CD4-positive, CD25-positive, alpha-beta regulatory T cell (primary cell): ENCODE data around the gene SECTM1. TPM values are rescaled to one million over a fixed set of nuclear protein-coding genes. Genes with fewer than 3 reads are reported as not detected.
A peak's percentile ranks its signal among the peaks of the same experiment; 100 is the strongest.
"Not testable (repeated sequence)": the region's sequence is repeated elsewhere in the genome, so short reads cannot be mapped to it uniquely, and the experiment has no call there.

Experiments
- ATAC-seq, 2 donors: fragments of 150-1000 bp; cut with Tn5 transposase; one replicate each; pipeline ENCODE4 v1.10.0; 2021; ENCODE audit warnings: low read depth in 2 of 2, moderate number of reproducible peaks in 2 of 2, moderate library complexity in 1 of 2
- DNase-seq, 3 donors: peaks; one replicate each; pipeline versions ENCODE4 v3.0.0 to v3.0.0-alpha.2; 2012 to 2022; ENCODE audit warnings: mixed read lengths in 1 of 3
- H3K27ac ChIP-seq: one replicate; pipeline ENCODE4 v1.7.0; 2013; ENCODE audit warnings: mild to moderate bottlenecking, low read length; ENCODE audit not compliant: insufficient read depth, poor library complexity, severe bottlenecking
- H3K27me3 ChIP-seq: one replicate; pipeline ENCODE4 v1.7.0; 2013; ENCODE audit warnings: low read length; ENCODE audit not compliant: control insufficient read depth, insufficient read depth
- H3K36me3 ChIP-seq: one replicate; pipeline ENCODE4 v1.7.0; 2013; ENCODE audit warnings: mild to moderate bottlenecking, low read length, moderate library complexity; ENCODE audit not compliant: control insufficient read depth, insufficient read depth
- H3K4me1 ChIP-seq: 2 replicates; pipeline ENCODE4 v1.7.0; 2013; ENCODE audit warnings: mild to moderate bottlenecking, low read length; ENCODE audit not compliant: insufficient read depth, control insufficient read depth, poor library complexity, severe bottlenecking
- H3K4me3 ChIP-seq: one replicate; pipeline ENCODE4 v1.7.0; 2013; ENCODE audit warnings: low read depth, mild to moderate bottlenecking, low read length, moderate library complexity
- H3K9me3 ChIP-seq, 2 experiments: 1 replicate in 1 of 2; 2 replicates in 1 of 2; pipeline ENCODE4 v1.7.0; 2013; ENCODE audit warnings: low read length in 2 of 2, mild to moderate bottlenecking in 1 of 2, moderate library complexity in 1 of 2; ENCODE audit not compliant: control insufficient read depth in 2 of 2
- H3K27ac Mint-ChIP-seq, 3 donors: one replicate each; pipeline ENCODE4 v1.8.0; 2020 to 2022; ENCODE audit warnings: mild to moderate bottlenecking in 3 of 3, mixed read lengths in 3 of 3, moderate library complexity in 2 of 3
- H3K27me3 Mint-ChIP-seq: one replicate; pipeline ENCODE4 v1.8.0; 2022; ENCODE audit warnings: mild to moderate bottlenecking, mixed read lengths
- H3K36me3 Mint-ChIP-seq: one replicate; pipeline ENCODE4 v1.8.0; 2020; ENCODE audit warnings: mixed read lengths
- H3K4me1 Mint-ChIP-seq, 4 donors: one replicate each; pipeline ENCODE4 v1.8.0; 2020 to 2022; ENCODE audit warnings: mixed read lengths in 4 of 4, mild to moderate bottlenecking in 1 of 4
- H3K4me3 Mint-ChIP-seq, 4 donors: one replicate each; pipeline ENCODE4 v1.8.0; 2020 to 2022; ENCODE audit warnings: mild to moderate bottlenecking in 4 of 4, mixed read lengths in 4 of 4, moderate library complexity in 3 of 4
- H3K9me3 Mint-ChIP-seq, 7 donors: one replicate each; pipeline ENCODE4 v1.8.0; 2020 to 2022; ENCODE audit warnings: mixed read lengths in 7 of 7, mild to moderate bottlenecking in 3 of 7, moderate library complexity in 2 of 7
- polyA plus RNA-seq, 4 donors: library from polyadenylated mRNA; unstranded; fragments of 300-500 nt; fragmentation: Illumina TruSeq; gene quantifications; one replicate each; pipeline ENCODE4 v1.2.3, GENCODE V29; 2021
- total RNA-seq: library from RNA; stranded (reverse); gene quantifications from one replicate; pipeline ENCODE4 v1.2.3, GENCODE V29; 2022

The SECTM1 gene
- total RNA-seq (0.52 TPM), polyA plus RNA-seq (under 1 TPM; 0.38 to 0.91 (median 0.51) TPM)

GRCh38 chr17:82333279-82334171 lies at the start of gene SECTM1:
Gene SECTM1 (minus strand): TSS chr17:82333766. CDS start chr17:82327240, 6,526 bp downstream.
- Histone ChIP-seq H3K27me3 (no peaks in the 10 kb centered on the region), H3K9me3 (no peaks in the 10 kb centered on the region), H3K4me1 (peaks cover 31% of the 10 kb centered on the region), H3K36me3 (no peaks in the 10 kb centered on the region), H3K4me3 (peak within 1 kb of the TSS; percentile 51), H3K27ac (no peak within 1 kb of the TSS)
- Mint-ChIP-seq H3K27ac (peak within 1 kb of the TSS in 1 of 3 donors; percentile 82), H3K9me3 (no peaks in the 10 kb centered on the region), H3K4me3 (peak within 1 kb of the TSS; percentile 60 to 96 (median 90)), H3K4me1 (peaks cover 0 to 26% (median 13%) of the 10 kb centered on the region in 4 donors), H3K27me3 (peaks cover 46% of the 10 kb centered on the region), H3K36me3 (no peaks in the 10 kb centered on the region)
- DNase-seq (no peak), ATAC-seq (peak; percentile 7 to 38)

- Mint-ChIP-seq H3K9me3 (no peaks in the 10 kb centered on the region), H3K36me3 (no peaks in the 10 kb centered on the region), H3K27me3 (peaks cover 19% of the 10 kb centered on the region), H3K4me1 (peaks cover 0 to 6% (median 4%) of the 10 kb centered on the region in 4 donors), H3K27ac (no peak overlapping the region), H3K4me3 (no peak overlapping the region)
- H3K36me3 ChIP-seq, result no peaks in the 10 kb centered on the region
- H3K27ac ChIP-seq, result no peak overlapping the region
- no peaks in the 10 kb centered on the region for H3K4me1 ChIP-seq
- no peak overlapping the region for H3K4me3 ChIP-seq
- DNase-seq (no peak), ATAC-seq (no peak)
- H3K9me3 ChIP-seq, result no peaks in the 10 kb centered on the region
- H3K27me3 ChIP-seq, result no peaks in the 10 kb centered on the region
Measured at GRCh38 chr17:82382933-82383255, 49.3 kb upstream of the SECTM1 start.

GRCh38 chr17:82382220-82382932 lies 48.8 kb upstream of the SECTM1 start:
- not testable (repeated sequence) for ATAC-seq, H3K36me3 ChIP-seq, DNase-seq, H3K27me3 ChIP-seq, H3K27ac ChIP-seq, H3K9me3 Mint-ChIP-seq, H3K4me1 Mint-ChIP-seq, H3K36me3 Mint-ChIP-seq, H3K9me3 ChIP-seq, H3K4me1 ChIP-seq, H3K27ac Mint-ChIP-seq, H3K4me3 ChIP-seq, H3K4me3 Mint-ChIP-seq
- H3K27me3 Mint-ChIP-seq, result peaks cover 24% of the 10 kb centered on the region

GRCh38 chr17:82381703-82382009 lies 48.1 kb upstream of the SECTM1 start:
- peaks cover 24% of the 10 kb centered on the region for H3K27me3 Mint-ChIP-seq
- not testable (repeated sequence) for H3K27ac Mint-ChIP-seq, H3K36me3 ChIP-seq, H3K27ac ChIP-seq, H3K4me1 Mint-ChIP-seq, H3K27me3 ChIP-seq, H3K36me3 Mint-ChIP-seq, ATAC-seq, DNase-seq, H3K9me3 ChIP-seq, H3K4me1 ChIP-seq, H3K4me3 ChIP-seq, H3K9me3 Mint-ChIP-seq, H3K4me3 Mint-ChIP-seq

- peaks cover 0 to 5% (median 0%) of the 10 kb centered on the region in 4 donors for H3K4me1 Mint-ChIP-seq
- Histone ChIP-seq H3K4me1 (no peaks in the 10 kb centered on the region), H3K9me3 (no peaks in the 10 kb centered on the region), H3K27me3 (no peaks in the 10 kb centered on the region), H3K4me3 (no peak overlapping the region), H3K36me3 (no peaks in the 10 kb centered on the region), H3K27ac (no peak overlapping the region)
- H3K27me3 Mint-ChIP-seq, result peaks cover 28% of the 10 kb centered on the region
- no peak overlapping the region for H3K4me3 Mint-ChIP-seq
- H3K9me3 Mint-ChIP-seq, result no peaks in the 10 kb centered on the region
- DNase-seq (no peak), ATAC-seq (no peak)
- H3K36me3 Mint-ChIP-seq, result no peaks in the 10 kb centered on the region
- no peak overlapping the region for H3K27ac Mint-ChIP-seq
Measured at GRCh38 chr17:82380860-82381702, 47.5 kb upstream of the SECTM1 start.

- H3K4me3 ChIP-seq, result no peak overlapping the region
- H3K27me3 ChIP-seq, result no peaks in the 10 kb centered on the region
- ATAC-seq (no peak), DNase-seq (no peak)
- no peaks in the 10 kb centered on the region for H3K36me3 ChIP-seq
- peak overlapping the region in 1 of 3 donors; percentile 43 for H3K27ac Mint-ChIP-seq
- peaks cover 0 to 5% (median 0%) of the 10 kb centered on the region in 4 donors for H3K4me1 Mint-ChIP-seq
- H3K36me3 Mint-ChIP-seq, result no peaks in the 10 kb centered on the region
- H3K27ac ChIP-seq, result no peak overlapping the region
- H3K9me3 ChIP-seq, result no peaks in the 10 kb centered on the region
- peaks cover 32% of the 10 kb centered on the region for H3K27me3 Mint-ChIP-seq
- H3K9me3 Mint-ChIP-seq, result no peaks in the 10 kb centered on the region
- H3K4me3 Mint-ChIP-seq, result peak overlapping the region in 1 of 4 donors; percentile 50
- no peaks in the 10 kb centered on the region for H3K4me1 ChIP-seq
Measured at GRCh38 chr17:82378741-82379021, 45.1 kb upstream of the SECTM1 start.

- DNase-seq, result no peak
- H3K27ac ChIP-seq, result no peak overlapping the region
- Mint-ChIP-seq H3K27ac (peak overlapping the region in 1 of 3 donors; percentile 43), H3K4me1 (peaks cover 0 to 5% (median 0%) of the 10 kb centered on the region in 4 donors), H3K9me3 (no peaks in the 10 kb centered on the region), H3K36me3 (no peaks in the 10 kb centered on the region), H3K4me3 (no peak overlapping the region), H3K27me3 (peaks cover 37% of the 10 kb centered on the region)
- H3K36me3 ChIP-seq, result no peaks in the 10 kb centered on the region
- no peaks in the 10 kb centered on the region for H3K4me1 ChIP-seq
- H3K9me3 ChIP-seq, result no peaks in the 10 kb centered on the region
- no peaks in the 10 kb centered on the region for H3K27me3 ChIP-seq
- no peak overlapping the region for H3K4me3 ChIP-seq
- ATAC-seq, result no peak
Measured at GRCh38 chr17:82377924-82378740, 44.6 kb upstream of the SECTM1 start.
